Omental fat pad (tissue), 4 donors: ENCODE data around the gene DRD2. TPM values are rescaled to one million over a fixed set of nuclear protein-coding genes. Genes with fewer than 3 reads are reported as not detected.

ENCODE experiments used
- ATAC-seq: fragments of 150-250 bp; one replicate; pipeline ENCODE4 v1.9.1; 2016; ENCODE audit warnings: mild to moderate bottlenecking, moderate library complexity; ENCODE audit not compliant: low FRiP score
- DNase-seq: peaks from one replicate; pipeline ENCODE4 v3.0.0-alpha.2; 2019; ENCODE audit warnings: low spot score
- total RNA-seq, 4 donors: library from RNA; depleted of rRNA; stranded (reverse); fragments of >200 nt; gene quantifications; one replicate each; pipeline ENCODE4 v1.1.0, GENCODE V29; 2016
- TF ChIP-seq, protein P1 (sequence below), 3 donors: fragments of 450-650 bp; IDR thresholded peaks; one replicate each; pipeline ENCODE4 v1.5.1; 2016 to 2017; ENCODE audit warnings: antibody characterized with exemption in 3 of 3, mild to moderate bottlenecking in 3 of 3, moderate library complexity in 2 of 3

The DRD2 gene
- total RNA-seq, 4 donors from 2014 or later = 0.28 TPM; not detected in 3

DNA sequence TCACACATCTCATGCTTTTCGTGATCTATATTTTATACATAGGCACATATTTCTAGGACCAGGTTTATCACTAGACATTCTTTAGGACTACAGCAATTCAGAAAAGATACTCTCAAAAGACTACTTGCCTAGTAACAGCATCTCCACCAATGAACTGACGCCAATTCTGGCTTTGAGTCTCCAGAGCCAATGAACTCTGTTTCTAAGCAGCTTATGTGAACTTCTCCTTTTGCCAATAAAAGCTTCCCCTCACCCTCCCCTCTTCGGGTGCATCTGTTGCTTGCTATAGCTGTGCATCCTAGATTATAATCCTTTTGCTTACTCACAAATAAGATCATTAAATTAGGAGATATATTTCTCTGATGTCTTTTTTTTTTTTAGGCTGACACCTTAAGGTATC is 99.0 kb downstream of the DRD2 start:
- DNase-seq = no peak
- ATAC-seq = no peak
- TF ChIP-seq, protein P1, sequence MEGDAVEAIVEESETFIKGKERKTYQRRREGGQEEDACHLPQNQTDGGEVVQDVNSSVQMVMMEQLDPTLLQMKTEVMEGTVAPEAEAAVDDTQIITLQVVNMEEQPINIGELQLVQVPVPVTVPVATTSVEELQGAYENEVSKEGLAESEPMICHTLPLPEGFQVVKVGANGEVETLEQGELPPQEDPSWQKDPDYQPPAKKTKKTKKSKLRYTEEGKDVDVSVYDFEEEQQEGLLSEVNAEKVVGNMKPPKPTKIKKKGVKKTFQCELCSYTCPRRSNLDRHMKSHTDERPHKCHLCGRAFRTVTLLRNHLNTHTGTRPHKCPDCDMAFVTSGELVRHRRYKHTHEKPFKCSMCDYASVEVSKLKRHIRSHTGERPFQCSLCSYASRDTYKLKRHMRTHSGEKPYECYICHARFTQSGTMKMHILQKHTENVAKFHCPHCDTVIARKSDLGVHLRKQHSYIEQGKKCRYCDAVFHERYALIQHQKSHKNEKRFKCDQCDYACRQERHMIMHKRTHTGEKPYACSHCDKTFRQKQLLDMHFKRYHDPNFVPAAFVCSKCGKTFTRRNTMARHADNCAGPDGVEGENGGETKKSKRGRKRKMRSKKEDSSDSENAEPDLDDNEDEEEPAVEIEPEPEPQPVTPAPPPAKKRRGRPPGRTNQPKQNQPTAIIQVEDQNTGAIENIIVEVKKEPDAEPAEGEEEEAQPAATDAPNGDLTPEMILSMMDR (IDR thresholded peaks at IDR 0.05) = no peak

DNA sequence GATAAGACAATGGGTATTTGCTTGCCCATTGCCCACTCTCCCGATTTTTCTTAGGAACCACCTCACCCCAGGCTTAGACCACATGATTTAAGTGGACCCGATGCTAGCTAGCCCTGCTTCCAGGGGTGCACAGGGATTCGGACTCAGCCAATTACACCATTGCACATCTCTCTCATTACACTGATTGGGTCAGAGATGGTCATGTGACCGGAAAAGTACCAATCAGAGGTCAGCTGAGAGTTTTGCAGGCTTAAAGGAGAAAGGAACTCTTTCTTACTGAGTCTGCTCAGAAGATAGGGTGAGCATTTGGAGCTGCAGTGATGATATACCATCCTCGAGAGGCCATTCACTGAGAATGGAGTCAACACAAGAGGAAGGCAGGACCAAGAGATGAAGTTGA is 99.8 kb downstream of the DRD2 start:
- TF ChIP-seq, protein P1 (IDR thresholded peaks at IDR 0.05) = no peak
- DNase-seq (no peak), ATAC-seq (no peak)

DNA sequence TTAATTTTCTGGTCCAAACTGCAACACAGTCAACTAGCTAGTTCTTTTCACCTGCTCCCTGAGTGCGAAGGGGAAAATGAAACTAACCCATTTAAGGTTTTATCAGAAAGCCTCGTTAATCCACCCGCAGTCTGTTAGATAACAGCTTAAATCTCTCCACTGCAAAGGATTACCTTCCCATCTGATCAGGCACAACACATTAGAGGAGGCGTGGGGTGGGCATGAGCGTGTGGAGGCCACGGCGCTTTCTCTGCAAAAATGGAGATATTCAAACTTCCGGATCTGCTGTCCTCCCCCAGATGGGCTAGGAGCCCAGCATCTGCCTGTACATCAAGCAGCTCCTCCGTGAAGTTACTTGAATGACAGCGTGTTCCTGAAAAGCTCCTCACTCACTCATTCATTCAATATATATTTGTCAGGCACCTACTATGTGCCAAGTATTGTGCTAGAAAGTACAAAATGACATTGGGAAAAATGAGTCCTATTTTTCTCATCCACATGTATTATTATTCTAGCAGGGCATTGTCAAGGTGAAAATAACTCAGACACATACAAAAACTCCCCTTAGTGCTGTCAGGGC is 101.1 kb downstream of the DRD2 start:
- ATAC-seq = no peak
- TF ChIP-seq, protein P1 (IDR thresholded peaks at IDR 0.05) = no peak
- DNase-seq = no peak

DNA sequence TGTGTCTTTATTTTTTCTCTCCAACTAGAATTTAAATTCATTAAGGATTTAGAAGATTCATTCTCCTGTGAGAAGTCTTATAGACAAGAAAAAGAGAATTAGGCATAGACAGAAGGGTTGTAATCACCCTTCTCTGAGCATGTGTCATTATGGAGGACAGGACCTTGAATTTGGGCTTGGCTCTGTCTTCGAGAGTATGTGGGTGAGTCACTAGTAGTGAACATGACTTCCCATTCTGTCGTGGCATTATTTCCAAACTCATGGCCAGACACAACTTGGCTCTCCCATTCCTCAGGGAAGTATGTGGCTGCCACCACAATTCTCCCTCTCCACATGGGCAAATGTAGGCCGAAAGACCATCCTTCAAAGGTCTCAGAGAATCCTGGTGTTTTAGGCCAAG is 101.9 kb downstream of the DRD2 start:
- no peak for DNase-seq
- peak; percentile 39 for ATAC-seq

DNA sequence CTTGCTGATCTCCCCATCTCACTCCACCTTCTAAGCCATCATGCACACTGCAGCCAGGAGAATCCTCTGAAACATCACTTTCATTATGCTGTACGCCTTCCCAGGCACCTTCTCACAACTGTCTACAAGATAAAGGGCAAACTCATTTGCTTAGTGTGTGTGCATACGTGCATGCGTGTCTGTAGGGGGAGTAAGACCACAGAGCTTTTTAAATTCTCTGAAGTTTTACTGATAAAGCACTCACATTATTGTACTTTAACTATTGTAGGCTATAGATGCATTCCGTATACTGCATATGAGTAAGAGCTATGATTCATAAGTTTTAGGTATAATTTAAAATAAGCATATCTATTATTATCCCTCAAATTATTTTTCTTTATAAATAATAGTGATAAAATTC is 102.9 kb downstream of the DRD2 start:
- TF ChIP-seq, protein P1 (IDR thresholded peaks at IDR 0.05) = no peak
- no peak for DNase-seq
- no peak for ATAC-seq

More for the DNA sequence above, 101.9 kb downstream of the DRD2 start:
- TF ChIP-seq, protein P1 (IDR thresholded peaks at IDR 0.05) = no peak

DNA sequence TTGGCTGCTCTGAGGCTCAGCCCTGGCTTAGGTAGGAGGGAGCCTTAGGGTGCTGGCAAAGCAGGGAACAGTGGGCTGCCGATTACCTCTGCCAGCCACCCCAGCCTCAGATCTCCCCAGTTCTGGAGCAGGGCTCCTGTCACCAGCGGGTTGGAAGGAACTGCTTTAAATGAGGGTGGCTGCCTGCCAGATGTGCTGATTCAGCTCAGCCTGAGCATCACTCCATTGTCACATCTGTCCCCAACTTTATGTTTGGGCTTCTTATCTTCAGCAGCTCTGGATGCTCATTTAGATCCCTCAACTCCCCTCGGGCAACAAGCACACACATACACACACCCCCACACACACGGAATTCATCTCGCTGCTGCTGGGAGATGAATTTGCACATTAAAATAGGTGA is 104.6 kb downstream of the DRD2 start:
- DNase-seq (no peak), ATAC-seq (no peak)
- TF ChIP-seq, protein P1 (IDR thresholded peaks at IDR 0.05) = no peak

DNA sequence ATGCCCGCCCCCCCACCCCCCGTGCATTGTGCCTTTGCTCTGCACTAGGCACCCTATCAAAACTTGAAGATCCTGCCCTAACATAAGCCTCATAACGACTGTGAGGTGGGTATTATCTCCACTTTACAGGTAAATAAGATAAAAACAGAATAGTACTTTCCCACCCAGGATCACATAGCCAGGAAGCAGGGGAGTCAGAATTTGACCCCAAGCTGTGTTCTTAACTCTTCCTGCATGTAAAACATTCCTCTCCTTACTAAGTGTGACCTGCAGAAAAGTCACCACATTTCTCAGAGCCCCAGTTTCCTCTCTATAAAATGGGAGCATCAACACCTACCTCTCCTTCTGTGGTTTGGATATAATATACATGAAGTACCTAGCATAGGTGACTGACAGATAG is 105.8 kb downstream of the DRD2 start:
- ATAC-seq (no peak), DNase-seq (no peak)
- TF ChIP-seq, protein P1 (IDR thresholded peaks at IDR 0.05) = no peak
